GM23338 (cell line): Measurements from ENCODE around the gene CANX. TPM values are rescaled to one million over a fixed set of nuclear protein-coding genes. Genes with fewer than 3 reads are reported as not detected.

Experiments
- ATAC-seq: fragments of 200-7000 bp; cut with Tn5 transposase; 3 replicates; pipeline ENCODE4 v1.9.1; 2020
- DNase-seq: peaks from one replicate; pipeline ENCODE4 v3.0.0-alpha.2; 2015; ENCODE audit warnings: low spot score
- H2AFZ ChIP-seq: fragments of 200-600 bp; sonication (generic); 2 replicates; pipeline ENCODE4 v1.8.0; 2016; ENCODE audit warnings: antibody characterized with exemption, mild to moderate bottlenecking, moderate library complexity
- H3F3A ChIP-seq: fragments of 200-600 bp; sonication (generic); replicated peaks from 2 replicates; pipeline ENCODE4 v1.8.0; 2017; ENCODE audit warnings: antibody characterized with exemption, mixed run types, low read depth
- H3K27ac ChIP-seq: fragments of 200-600 bp; sonication (generic); 2 replicates; pipeline ENCODE4 v1.6.1; 2016; ENCODE audit warnings: low read depth
- H3K27me3 ChIP-seq: fragments of 200-600 bp; sonication (generic); 2 replicates; pipeline ENCODE4 v1.8.0; 2016; ENCODE audit warnings: mild to moderate bottlenecking, mixed run types, moderate library complexity; ENCODE audit not compliant: insufficient read depth
- H3K36me3 ChIP-seq: fragments of 200-600 bp; sonication (generic); 2 replicates; pipeline ENCODE4 v1.8.0; 2016; ENCODE audit warnings: mild to moderate bottlenecking; ENCODE audit not compliant: insufficient read depth
- H3K4me1 ChIP-seq: fragments of 200-600 bp; sonication (generic); 2 replicates; pipeline ENCODE4 v1.8.0; 2016; ENCODE audit warnings: mild to moderate bottlenecking, moderate library complexity; ENCODE audit not compliant: insufficient read depth
- H3K4me2 ChIP-seq: fragments of 200-600 bp; sonication (generic); 2 replicates; pipeline ENCODE4 v1.7.1; 2017; ENCODE audit warnings: mixed run types
- H3K4me3 ChIP-seq: fragments of 200-600 bp; sonication (generic); 2 replicates; pipeline ENCODE4 v1.6.1; 2016; ENCODE audit warnings: mixed run types
- H3K79me2 ChIP-seq: fragments of 200-600 bp; sonication (generic); replicated peaks from 2 replicates; pipeline ENCODE4 v1.8.0; 2017; ENCODE audit warnings: mild to moderate bottlenecking; ENCODE audit not compliant: insufficient read depth
- H3K9me2 ChIP-seq: fragments of 200-600 bp; sonication (generic); 2 replicates; pipeline ENCODE4 v1.8.0; 2017; ENCODE audit not compliant: insufficient read depth
- H4K20me1 ChIP-seq: fragments of 200-600 bp; sonication (generic); replicated peaks from 2 replicates; pipeline ENCODE4 v1.8.0; 2017; ENCODE audit warnings: mild to moderate bottlenecking; ENCODE audit not compliant: insufficient read depth
- H3K27ac Mint-ChIP-seq: 2 replicates; pipeline ENCODE4 v1.8.0; 2020; ENCODE audit warnings: inconsistent platforms, mild to moderate bottlenecking, moderate library complexity, mixed read lengths
- H3K27me3 Mint-ChIP-seq: 3 replicates; pipeline ENCODE4 v1.8.0; 2022; ENCODE audit warnings: low read depth, mild to moderate bottlenecking, moderate library complexity, mixed read lengths, inconsistent platforms; ENCODE audit not compliant: insufficient read depth, poor library complexity
- H3K36me3 Mint-ChIP-seq: 3 replicates; pipeline ENCODE4 v1.8.0; 2021; ENCODE audit warnings: low read depth, mild to moderate bottlenecking, inconsistent platforms, moderate library complexity, mixed read lengths
- H3K4me1 Mint-ChIP-seq: 3 replicates; pipeline ENCODE4 v1.8.0; 2020; ENCODE audit warnings: mild to moderate bottlenecking, inconsistent platforms, mixed read lengths
- H3K4me3 Mint-ChIP-seq: 3 replicates; pipeline ENCODE4 v1.8.0; 2021; ENCODE audit warnings: moderate library complexity, mild to moderate bottlenecking, inconsistent platforms, mixed read lengths
- H3K9me3 Mint-ChIP-seq: 3 replicates; pipeline ENCODE4 v1.8.0; 2020; ENCODE audit warnings: moderate library complexity, mild to moderate bottlenecking, inconsistent platforms, mixed read lengths
- CREB1 ChIP-seq: fragments of 250-450 bp; sonication (Bioruptor Pico); IDR thresholded peaks from 2 replicates; pipeline ENCODE4 v1.5.0; 2020; ENCODE audit warnings: low read depth, mild to moderate bottlenecking, moderate library complexity
- CTCF ChIP-seq, 2 experiments: fragments of 200-600 bp in 1 of 2; sonication (generic) in 1 of 2; conservative IDR thresholded peaks; 2 replicates each; pipeline versions ENCODE4 v1.5.1 to v1.6.1; 2016 to 2017; ENCODE audit warnings: antibody characterized with exemption in 2 of 2, low read depth in 2 of 2, mild to moderate bottlenecking in 2 of 2, moderate library complexity in 1 of 2
- EZH2 ChIP-seq: fragments of 200-600 bp; sonication (generic); IDR thresholded peaks from one replicate; pipeline ENCODE4 v1.8.0; 2017; ENCODE audit warnings: antibody characterized with exemption, mild to moderate bottlenecking, low read depth; ENCODE audit not compliant: unreplicated experiment
- EZH2phosphoT487 ChIP-seq: fragments of 200-600 bp; sonication (generic); IDR thresholded peaks from one replicate; pipeline ENCODE4 v1.8.1; 2018; ENCODE audit warnings: antibody characterized with exemption; ENCODE audit not compliant: unreplicated experiment
- JUNB ChIP-seq: IDR thresholded peaks from one replicate; pipeline ENCODE4 v1.6.1; 2016; ENCODE audit warnings: antibody characterized with exemption; ENCODE audit not compliant: unreplicated experiment
- NANOG ChIP-seq: IDR thresholded peaks from 2 replicates; pipeline ENCODE4 v1.6.1; 2016; ENCODE audit warnings: antibody characterized with exemption, borderline replicate concordance
- POLR2AphosphoS5 ChIP-seq: IDR thresholded peaks from 2 replicates; pipeline ENCODE4 v1.6.1; 2016; ENCODE audit warnings: antibody characterized with exemption, low read depth
- ZNF114 ChIP-seq: fragments of 250-450 bp; sonication (Bioruptor Pico); IDR thresholded peaks from 2 replicates; pipeline ENCODE4 v1.5.0; 2020; ENCODE audit warnings: mild to moderate bottlenecking, moderate library complexity
- polyA plus RNA-seq: library from polyadenylated mRNA; unstranded; fragments of >200 nt; fragmentation: Nextera tagmentation; extraction: Ambion mirVana; gene quantifications from 2 replicates; pipeline ENCODE4 v1.2.1, GENCODE V29; 2016
- total RNA-seq: library from RNA; depleted of rRNA; stranded (reverse); fragments of >200 nt; shearing (Covaris generic); gene quantifications from 2 replicates; pipeline ENCODE4 v1.2.3, GENCODE V29; 2014
- TF ChIP-seq, protein P1 (sequence below): fragments of 250-450 bp; sonication (Bioruptor Pico); IDR thresholded peaks from 2 replicates; pipeline ENCODE4 v1.5.0; 2020; ENCODE audit warnings: mild to moderate bottlenecking, moderate library complexity
- TF ChIP-seq, protein P2 (sequence below): IDR thresholded peaks from one replicate; pipeline ENCODE4 v1.6.1; 2018; ENCODE audit warnings: antibody characterized with exemption; ENCODE audit not compliant: unreplicated experiment

CANX gene
- total and polyA plus RNA-seq, 2 experiments from 2014 or later, result 177 to 530 TPM

DNA sequence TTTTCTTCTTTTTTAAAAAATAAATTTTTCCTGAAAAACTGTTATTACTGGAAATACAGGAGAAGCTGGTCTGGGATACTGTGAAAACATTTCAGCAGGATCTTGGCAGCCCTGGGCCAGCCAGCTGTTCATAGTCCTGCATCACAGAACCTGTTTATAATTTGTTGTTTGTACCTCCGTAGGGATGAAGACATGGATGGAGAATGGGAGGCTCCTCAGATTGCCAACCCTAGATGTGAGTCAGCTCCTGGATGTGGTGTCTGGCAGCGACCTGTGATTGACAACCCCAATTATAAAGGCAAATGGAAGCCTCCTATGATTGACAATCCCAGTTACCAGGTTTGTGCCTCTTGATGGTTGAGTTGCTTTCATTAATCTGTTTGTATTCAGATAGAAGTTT, 21.5 kb downstream of the CANX start:
- H3K27me3 ChIP-seq, result no peaks in the 10 kb centered on the region
- ATAC-seq (no peak), DNase-seq (no peak)
- H3K4me3 Mint-ChIP-seq, result no peak overlapping the region
- H3K9me2 ChIP-seq, result no peaks in the 10 kb centered on the region
- peaks cover 41% of the 10 kb centered on the region for H3K79me2 ChIP-seq
- TF ChIP-seq JUNB, result no peak
- no peak for TF ChIP-seq ZNF114 (CRISPR knock-in tag)
- TF ChIP-seq POLR2AphosphoS5, result no peak
- TF ChIP-seq, protein P1, sequence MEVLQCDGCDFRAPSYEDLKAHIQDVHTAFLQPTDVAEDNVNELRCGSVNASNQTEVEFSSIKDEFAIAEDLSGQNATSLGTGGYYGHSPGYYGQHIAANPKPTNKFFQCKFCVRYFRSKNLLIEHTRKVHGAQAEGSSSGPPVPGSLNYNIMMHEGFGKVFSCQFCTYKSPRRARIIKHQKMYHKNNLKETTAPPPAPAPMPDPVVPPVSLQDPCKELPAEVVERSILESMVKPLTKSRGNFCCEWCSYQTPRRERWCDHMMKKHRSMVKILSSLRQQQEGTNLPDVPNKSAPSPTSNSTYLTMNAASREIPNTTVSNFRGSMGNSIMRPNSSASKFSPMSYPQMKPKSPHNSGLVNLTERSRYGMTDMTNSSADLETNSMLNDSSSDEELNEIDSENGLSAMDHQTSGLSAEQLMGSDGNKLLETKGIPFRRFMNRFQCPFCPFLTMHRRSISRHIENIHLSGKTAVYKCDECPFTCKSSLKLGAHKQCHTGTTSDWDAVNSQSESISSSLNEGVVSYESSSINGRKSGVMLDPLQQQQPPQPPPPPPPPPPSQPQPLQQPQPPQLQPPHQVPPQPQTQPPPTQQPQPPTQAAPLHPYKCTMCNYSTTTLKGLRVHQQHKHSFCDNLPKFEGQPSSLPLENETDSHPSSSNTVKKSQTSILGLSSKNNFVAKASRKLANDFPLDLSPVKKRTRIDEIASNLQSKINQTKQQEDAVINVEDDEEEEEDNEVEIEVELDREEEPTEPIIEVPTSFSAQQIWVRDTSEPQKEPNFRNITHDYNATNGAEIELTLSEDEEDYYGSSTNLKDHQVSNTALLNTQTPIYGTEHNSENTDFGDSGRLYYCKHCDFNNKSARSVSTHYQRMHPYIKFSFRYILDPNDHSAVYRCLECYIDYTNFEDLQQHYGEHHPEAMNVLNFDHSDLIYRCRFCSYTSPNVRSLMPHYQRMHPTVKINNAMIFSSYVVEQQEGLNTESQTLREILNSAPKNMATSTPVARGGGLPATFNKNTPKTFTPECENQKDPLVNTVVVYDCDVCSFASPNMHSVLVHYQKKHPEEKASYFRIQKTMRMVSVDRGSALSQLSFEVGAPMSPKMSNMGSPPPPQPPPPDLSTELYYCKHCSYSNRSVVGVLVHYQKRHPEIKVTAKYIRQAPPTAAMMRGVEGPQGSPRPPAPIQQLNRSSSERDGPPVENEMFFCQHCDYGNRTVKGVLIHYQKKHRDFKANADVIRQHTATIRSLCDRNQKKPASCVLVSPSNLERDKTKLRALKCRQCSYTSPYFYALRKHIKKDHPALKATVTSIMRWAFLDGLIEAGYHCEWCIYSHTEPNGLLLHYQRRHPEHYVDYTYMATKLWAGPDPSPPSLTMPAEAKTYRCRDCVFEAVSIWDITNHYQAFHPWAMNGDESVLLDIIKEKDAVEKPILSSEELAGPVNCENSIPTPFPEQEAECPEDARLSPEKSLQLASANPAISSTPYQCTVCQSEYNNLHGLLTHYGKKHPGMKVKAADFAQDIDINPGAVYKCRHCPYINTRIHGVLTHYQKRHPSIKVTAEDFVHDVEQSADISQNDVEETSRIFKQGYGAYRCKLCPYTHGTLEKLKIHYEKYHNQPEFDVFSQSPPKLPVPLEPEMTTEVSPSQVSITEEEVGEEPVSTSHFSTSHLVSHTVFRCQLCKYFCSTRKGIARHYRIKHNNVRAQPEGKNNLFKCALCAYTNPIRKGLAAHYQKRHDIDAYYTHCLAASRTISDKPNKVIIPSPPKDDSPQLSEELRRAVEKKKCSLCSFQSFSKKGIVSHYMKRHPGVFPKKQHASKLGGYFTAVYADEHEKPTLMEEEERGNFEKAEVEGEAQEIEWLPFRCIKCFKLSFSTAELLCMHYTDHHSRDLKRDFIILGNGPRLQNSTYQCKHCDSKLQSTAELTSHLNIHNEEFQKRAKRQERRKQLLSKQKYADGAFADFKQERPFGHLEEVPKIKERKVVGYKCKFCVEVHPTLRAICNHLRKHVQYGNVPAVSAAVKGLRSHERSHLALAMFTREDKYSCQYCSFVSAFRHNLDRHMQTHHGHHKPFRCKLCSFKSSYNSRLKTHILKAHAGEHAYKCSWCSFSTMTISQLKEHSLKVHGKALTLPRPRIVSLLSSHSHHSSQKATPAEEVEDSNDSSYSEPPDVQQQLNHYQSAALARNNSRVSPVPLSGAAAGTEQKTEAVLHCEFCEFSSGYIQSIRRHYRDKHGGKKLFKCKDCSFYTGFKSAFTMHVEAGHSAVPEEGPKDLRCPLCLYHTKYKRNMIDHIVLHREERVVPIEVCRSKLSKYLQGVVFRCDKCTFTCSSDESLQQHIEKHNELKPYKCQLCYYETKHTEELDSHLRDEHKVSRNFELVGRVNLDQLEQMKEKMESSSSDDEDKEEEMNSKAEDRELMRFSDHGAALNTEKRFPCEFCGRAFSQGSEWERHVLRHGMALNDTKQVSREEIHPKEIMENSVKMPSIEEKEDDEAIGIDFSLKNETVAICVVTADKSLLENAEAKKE (CRISPR knock-in tag), result no peak
- TF ChIP-seq NANOG, result no peak
- no peak for TF ChIP-seq EZH2phosphoT487
- no peak for TF ChIP-seq CREB1
- TF ChIP-seq, protein P2, sequence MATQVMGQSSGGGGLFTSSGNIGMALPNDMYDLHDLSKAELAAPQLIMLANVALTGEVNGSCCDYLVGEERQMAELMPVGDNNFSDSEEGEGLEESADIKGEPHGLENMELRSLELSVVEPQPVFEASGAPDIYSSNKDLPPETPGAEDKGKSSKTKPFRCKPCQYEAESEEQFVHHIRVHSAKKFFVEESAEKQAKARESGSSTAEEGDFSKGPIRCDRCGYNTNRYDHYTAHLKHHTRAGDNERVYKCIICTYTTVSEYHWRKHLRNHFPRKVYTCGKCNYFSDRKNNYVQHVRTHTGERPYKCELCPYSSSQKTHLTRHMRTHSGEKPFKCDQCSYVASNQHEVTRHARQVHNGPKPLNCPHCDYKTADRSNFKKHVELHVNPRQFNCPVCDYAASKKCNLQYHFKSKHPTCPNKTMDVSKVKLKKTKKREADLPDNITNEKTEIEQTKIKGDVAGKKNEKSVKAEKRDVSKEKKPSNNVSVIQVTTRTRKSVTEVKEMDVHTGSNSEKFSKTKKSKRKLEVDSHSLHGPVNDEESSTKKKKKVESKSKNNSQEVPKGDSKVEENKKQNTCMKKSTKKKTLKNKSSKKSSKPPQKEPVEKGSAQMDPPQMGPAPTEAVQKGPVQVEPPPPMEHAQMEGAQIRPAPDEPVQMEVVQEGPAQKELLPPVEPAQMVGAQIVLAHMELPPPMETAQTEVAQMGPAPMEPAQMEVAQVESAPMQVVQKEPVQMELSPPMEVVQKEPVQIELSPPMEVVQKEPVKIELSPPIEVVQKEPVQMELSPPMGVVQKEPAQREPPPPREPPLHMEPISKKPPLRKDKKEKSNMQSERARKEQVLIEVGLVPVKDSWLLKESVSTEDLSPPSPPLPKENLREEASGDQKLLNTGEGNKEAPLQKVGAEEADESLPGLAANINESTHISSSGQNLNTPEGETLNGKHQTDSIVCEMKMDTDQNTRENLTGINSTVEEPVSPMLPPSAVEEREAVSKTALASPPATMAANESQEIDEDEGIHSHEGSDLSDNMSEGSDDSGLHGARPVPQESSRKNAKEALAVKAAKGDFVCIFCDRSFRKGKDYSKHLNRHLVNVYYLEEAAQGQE, result no peak
- no peak for TF ChIP-seq CTCF (conservative IDR thresholded peaks at IDR 0.05; ENCODE audit: low read depth in 2 of 2)
- TF ChIP-seq EZH2, result no peak
- peaks cover 95% of the 10 kb centered on the region for H3K36me3 ChIP-seq
- peaks cover 47% of the 10 kb centered on the region for H3F3A ChIP-seq
- H3K27ac ChIP-seq, result no peak overlapping the region
- no peak overlapping the region for H3K4me3 ChIP-seq
- H4K20me1 ChIP-seq, result peaks cover 61% of the 10 kb centered on the region
- H3K36me3 Mint-ChIP-seq, result peaks cover 90% of the 10 kb centered on the region
- H3K27ac Mint-ChIP-seq, result no peak overlapping the region
- no peaks in the 10 kb centered on the region for H3K4me1 Mint-ChIP-seq
- H2AFZ ChIP-seq, result no peak overlapping the region
- H3K9me3 Mint-ChIP-seq, result no peaks in the 10 kb centered on the region
- no peaks in the 10 kb centered on the region for H3K4me1 ChIP-seq
- peaks cover 1% of the 10 kb centered on the region for H3K27me3 Mint-ChIP-seq
- no peak overlapping the region for H3K4me2 ChIP-seq
